Heart left ventricle (tissue), 13 donors: ENCODE data around the gene SYAP1.

Experiments used
- CTCF ChIP-seq, 12 donors: fragments of 200-600 bp; sonication (generic) in 4 of 12; IDR thresholded peaks; one replicate each; pipeline versions ENCODE4 v1.5.0 to v1.8.0; 2018 to 2022; ENCODE audit warnings: antibody characterized with exemption in 12 of 12, mild to moderate bottlenecking in 5 of 12
- POLR2A ChIP-seq, 2 donors: fragments of 450-650 bp; IDR thresholded peaks; one replicate each; pipeline ENCODE4 v1.6.1; 2017; ENCODE audit warnings: antibody characterized with exemption in 2 of 2, mild to moderate bottlenecking in 2 of 2, moderate library complexity in 2 of 2
- donor health status: ischemic (EF 13 %, LVEDD 7.1; RV severe dilation, severe dysfunction).
- donor health status: DM: no; HTN: yes; CAD: no.
- donor health status: DM: no; HTN: no; CAD: no.
- donor health status: ischemic (EF 25% LVEDD 6.9; RV normal size, moderate dysfunction).
- donor health status: ischemic (EF 25% LVEDD 5.7; RV mildly dilated, moderate dysfunction).
- donor health status: ischemic (EF 35%, LVEDD 5.7; RV mildly dilated, moderate dysfunction).
- donor health status: nonischemic (EF 11% LVEDD 7.7; RV severe dilation, severe dysfunction).
- donor health status: DM: yes; HTN: yes; CAD: no.
- donor health status: PGD.
- donor health status: ischemic (EF 29% LVEDD 5.4; RV normal size, mild dysfunction).
- donor health status: nonischemic (EF 23%, LVEDD 6.1; RV moderate dilation, normal function).

GRCh38 chrX:16771483-16772398 is 52.3 kb downstream of the SYAP1 start:
- TF ChIP-seq CTCF (IDR thresholded peaks at IDR 0.05) (no peak), POLR2A (IDR thresholded peaks at IDR 0.05) (no peak)
